GM12872 (cell line): ENCODE measurements around the gene MKNK1.

Experiments
- TF ChIP-seq, protein P1 (sequence below): IDR thresholded peaks from 3 replicates; pipeline ENCODE4 v1.5.1; 2011; ENCODE audit warnings: low read depth, mild to moderate bottlenecking, low read length, moderate library complexity; ENCODE audit not compliant: insufficient read depth

Gene MKNK1

DNA sequence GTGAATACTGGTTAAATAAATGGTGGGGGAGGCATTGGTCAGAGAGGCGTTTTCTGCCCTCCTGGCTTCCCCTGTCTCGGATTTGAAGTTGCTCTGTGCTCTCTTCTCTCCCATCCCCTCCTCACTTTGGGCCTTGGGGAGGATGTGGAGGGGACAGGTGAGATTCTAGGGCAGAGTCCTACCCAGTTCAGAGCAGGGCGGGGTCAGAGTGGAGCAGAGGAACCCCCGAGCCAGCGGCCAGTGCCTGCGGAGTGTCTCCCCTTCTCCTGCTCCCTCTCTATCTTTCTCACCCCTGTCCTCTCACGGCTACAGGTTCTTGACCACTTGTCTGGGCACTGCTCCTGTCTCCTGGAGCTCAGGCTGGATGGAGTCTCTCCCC lies 60.7 kb downstream of the MKNK1 start:
- TF ChIP-seq, protein P1, sequence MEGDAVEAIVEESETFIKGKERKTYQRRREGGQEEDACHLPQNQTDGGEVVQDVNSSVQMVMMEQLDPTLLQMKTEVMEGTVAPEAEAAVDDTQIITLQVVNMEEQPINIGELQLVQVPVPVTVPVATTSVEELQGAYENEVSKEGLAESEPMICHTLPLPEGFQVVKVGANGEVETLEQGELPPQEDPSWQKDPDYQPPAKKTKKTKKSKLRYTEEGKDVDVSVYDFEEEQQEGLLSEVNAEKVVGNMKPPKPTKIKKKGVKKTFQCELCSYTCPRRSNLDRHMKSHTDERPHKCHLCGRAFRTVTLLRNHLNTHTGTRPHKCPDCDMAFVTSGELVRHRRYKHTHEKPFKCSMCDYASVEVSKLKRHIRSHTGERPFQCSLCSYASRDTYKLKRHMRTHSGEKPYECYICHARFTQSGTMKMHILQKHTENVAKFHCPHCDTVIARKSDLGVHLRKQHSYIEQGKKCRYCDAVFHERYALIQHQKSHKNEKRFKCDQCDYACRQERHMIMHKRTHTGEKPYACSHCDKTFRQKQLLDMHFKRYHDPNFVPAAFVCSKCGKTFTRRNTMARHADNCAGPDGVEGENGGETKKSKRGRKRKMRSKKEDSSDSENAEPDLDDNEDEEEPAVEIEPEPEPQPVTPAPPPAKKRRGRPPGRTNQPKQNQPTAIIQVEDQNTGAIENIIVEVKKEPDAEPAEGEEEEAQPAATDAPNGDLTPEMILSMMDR = no peak

DNA sequence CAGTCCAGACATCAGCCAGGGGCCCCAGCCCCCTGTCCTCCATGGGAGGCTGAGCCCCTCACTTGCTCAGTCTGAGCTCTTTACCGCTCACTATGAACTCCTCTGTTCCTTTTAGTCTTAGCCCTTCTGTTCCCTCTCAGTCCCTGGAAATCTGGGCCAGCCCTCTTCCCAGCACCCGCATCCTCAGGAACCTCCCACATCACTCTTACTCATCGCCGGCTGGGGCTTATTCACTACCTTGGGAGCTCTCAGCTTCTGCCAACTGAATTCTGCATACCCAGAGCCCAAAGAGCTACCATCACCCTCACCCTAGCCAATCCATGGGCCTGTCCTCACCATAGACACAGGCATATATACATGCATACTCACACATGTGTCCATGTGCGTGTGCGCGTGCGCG lies 64.1 kb downstream of the MKNK1 start:
- TF ChIP-seq, protein P1 = no peak

DNA sequence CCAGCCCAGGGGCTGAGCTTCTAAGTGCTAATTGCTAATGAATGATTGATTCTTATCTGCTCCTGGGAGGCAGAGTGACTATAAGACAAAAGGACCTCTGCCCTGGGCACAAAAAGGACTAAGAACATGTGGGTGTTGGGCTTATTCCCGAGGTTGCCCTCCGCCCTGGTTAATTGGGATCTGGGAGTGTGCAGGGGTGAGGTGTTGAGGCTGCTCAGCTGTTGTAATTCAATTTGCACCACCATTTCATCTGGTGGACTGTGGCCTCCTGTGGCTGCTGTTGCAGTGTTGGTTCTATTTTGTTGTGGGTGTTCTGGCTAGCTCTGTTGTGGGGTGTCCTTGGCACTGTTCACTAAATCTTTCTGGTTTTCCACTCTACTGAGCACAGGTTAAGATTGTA lies 65.9 kb downstream of the MKNK1 start:
- TF ChIP-seq, protein P1 = no peak

DNA sequence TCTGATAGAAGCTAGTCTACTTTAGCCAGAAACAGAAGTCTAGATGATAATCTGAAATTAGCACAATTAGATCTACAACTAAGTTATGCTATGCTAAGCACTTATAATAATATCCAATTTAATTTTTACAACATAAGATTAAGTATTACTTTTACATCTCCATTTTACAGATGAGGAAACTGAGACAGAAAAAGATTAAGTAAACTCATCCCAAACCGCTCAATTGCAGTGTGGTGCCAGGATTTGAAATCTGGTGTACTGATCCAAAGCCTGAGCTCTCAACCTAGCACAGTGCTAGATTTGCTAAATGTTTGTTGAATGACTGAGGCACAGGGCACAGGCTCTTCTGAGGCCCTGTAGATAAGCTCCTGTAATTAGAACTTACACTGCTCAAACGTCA lies 66.4 kb downstream of the MKNK1 start:
- TF ChIP-seq, protein P1 = no peak

DNA sequence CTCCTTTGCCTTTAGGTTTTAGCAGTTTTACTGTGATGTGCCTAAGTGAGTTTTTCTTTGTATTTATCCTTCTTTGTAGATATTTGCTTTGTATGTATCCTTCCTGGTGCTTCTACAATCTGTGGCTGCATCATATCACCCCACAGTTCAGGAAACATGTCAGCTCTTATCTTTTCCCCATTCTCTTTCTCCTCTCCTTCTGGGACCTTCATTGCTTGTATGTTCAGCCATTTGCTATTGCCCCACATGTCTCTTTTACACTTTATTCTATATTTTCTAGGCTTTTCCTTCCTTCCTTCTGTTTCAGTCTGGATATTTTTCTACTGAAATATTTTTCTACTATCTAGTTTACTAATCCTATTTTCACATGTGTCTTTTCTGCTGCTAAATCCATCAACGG lies 67.5 kb downstream of the MKNK1 start:
- TF ChIP-seq, protein P1 = no peak

DNA sequence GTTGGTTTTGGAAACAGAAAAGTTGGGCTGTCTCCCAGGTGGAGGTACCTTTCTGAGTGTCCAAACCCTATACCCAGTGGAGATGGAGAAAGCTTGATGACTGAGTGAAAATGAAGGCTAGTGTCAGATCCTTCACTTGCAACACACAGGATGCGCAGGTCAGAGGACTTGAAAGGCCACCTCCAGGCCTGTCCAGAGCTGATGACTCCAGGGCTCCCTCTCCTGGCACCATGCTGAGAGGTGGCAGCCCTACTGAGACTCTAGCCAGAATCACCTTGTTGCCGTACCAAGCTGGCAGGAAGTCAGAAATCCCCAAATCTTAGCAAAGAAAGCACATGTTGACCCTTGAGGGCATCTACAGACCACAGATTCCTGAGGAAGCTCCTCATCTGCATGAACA lies 69.0 kb downstream of the MKNK1 start:
- TF ChIP-seq, protein P1 = peak; percentile 74

DNA sequence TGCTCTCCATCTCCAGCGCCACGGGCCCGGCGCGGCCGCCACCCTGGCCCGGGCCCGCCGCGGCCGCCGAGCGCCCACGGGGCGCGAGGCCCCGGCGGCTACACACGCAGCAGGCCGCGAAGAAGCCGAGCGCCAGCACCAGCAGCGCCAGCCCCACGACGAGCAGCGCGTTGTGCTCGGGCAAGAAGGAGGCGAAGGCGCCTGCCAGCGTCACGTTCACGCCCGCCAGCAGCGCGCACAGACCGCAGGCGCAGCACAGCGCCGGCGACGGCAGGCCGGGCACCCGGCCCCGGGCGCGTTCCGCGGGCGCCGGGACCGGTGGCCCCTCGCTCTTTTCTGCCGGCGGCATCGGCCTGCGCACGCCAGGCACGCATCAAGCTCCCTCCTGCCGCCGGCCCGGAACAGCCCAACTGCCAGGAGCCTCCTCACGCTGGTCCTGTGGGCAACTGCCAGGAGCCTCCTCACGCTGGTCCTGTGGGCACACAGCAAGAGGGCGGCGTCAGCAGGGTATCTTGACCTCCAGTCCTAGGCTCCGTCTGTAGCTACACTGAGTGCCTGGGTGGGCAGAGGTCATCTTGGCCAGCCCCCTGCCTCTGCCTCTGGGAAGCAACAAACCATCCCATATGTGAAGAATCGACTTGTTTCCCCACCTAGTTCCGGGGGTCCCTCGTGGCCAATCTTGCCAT lies 70.7 kb downstream of the MKNK1 start:
- TF ChIP-seq, protein P1 = no peak
